Measurements from ENCODE around the gene WSCD2.
"Not testable (repeated sequence)": the region's sequence is repeated elsewhere in the genome, so short reads cannot be mapped to it uniquely, and the experiment has no call there.

The WSCD2 gene

GRCh38 chr12:108204117-108204987, 75.3 kb downstream of the WSCD2 start:
- DNase-seq = no peak

- no peak for DNase-seq
Measured at GRCh38 chr12:108205864-108206263, 76.8 kb downstream of the WSCD2 start.

- no peak for DNase-seq
Measured at GRCh38 chr12:108207791-108208730, 79.0 kb downstream of the WSCD2 start.

- no peak for DNase-seq
Measured at GRCh38 chr12:108210001-108210400, 80.9 kb downstream of the WSCD2 start.

GRCh38 chr12:108211157-108211556, 82.1 kb downstream of the WSCD2 start:
- no peak for DNase-seq

GRCh38 chr12:108213871-108214445, 84.9 kb downstream of the WSCD2 start:
- no peak for DNase-seq

- no peak for DNase-seq
Measured at GRCh38 chr12:108214486-108214885, 85.4 kb downstream of the WSCD2 start.

- no peak for DNase-seq
Measured at GRCh38 chr12:108215458-108215857, 86.4 kb downstream of the WSCD2 start.

- DNase-seq = no peak
Measured at GRCh38 chr12:108218921-108219320, 89.8 kb downstream of the WSCD2 start.

GRCh38 chr12:108225101-108225500, 96.0 kb downstream of the WSCD2 start:
- DNase-seq = not testable (repeated sequence)

- DNase-seq = no peak
Measured at GRCh38 chr12:108226866-108227265, 97.8 kb downstream of the WSCD2 start.

GRCh38 chr12:108228746-108229145, 99.7 kb downstream of the WSCD2 start:
- DNase-seq = no peak

GRCh38 chr12:108231109-108231905, 102.2 kb downstream of the WSCD2 start:
- DNase-seq = no peak

- DNase-seq = no peak
Measured at GRCh38 chr12:108231909-108232434, 102.9 kb downstream of the WSCD2 start.

GRCh38 chr12:108232565-108232964, 103.5 kb downstream of the WSCD2 start:
- no peak for DNase-seq

GRCh38 chr12:108234158-108234557, 105.1 kb downstream of the WSCD2 start:
- no peak for DNase-seq

GRCh38 chr12:108235197-108235984, 106.3 kb downstream of the WSCD2 start:
- no peak for DNase-seq

GRCh38 chr12:108235985-108236263, 106.8 kb downstream of the WSCD2 start:
- DNase-seq = no peak

GRCh38 chr12:108236366-108236765, 107.3 kb downstream of the WSCD2 start:
- no peak for DNase-seq

- DNase-seq = no peak
Measured at GRCh38 chr12:108237272-108237671, 108.2 kb downstream of the WSCD2 start.

GRCh38 chr12:108238474-108238873, 109.4 kb downstream of the WSCD2 start:
- no peak for DNase-seq

- no peak for DNase-seq
Measured at GRCh38 chr12:108239378-108239777, 110.3 kb downstream of the WSCD2 start.

Data from activated T-cell treated with anti-CD3 and anti-CD28 coated beads for 4 hours (primary cell).